GM21528 (cell line): ENCODE data around the gene STEAP1B.
"Not testable (repeated sequence)": the region's sequence is repeated elsewhere in the genome, so short reads cannot be mapped to it uniquely, and the experiment has no call there.

Experiments used
- ATAC-seq: cut with Tn5 transposase; IDR thresholded peaks from one replicate; pipeline ENCODE4 v1.9.1; 2021; ENCODE audit warnings: mild to moderate bottlenecking, moderate library complexity; ENCODE audit not compliant: unreplicated experiment, low FRiP score

Gene STEAP1B

DNA sequence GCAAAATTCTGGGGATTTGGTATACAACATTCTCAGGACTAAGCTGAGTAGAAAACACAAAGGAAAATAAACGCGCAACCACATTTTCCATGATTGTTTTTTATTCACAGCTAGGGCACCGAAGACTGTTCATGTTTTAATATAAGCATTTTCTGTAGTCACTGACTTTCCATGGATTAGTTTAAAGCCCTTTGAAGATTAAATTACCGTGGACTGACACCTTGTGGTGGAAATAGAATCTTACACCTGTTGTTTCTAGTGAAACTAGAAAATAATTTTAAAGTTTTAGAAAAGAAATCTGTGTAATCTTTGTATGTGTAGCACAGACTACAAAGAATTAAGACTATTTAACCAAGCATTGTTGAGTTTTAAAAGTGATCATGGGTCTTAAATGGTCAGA lies 1.3 kb upstream of the STEAP1B start:
- ATAC-seq: not testable (repeated sequence)

DNA sequence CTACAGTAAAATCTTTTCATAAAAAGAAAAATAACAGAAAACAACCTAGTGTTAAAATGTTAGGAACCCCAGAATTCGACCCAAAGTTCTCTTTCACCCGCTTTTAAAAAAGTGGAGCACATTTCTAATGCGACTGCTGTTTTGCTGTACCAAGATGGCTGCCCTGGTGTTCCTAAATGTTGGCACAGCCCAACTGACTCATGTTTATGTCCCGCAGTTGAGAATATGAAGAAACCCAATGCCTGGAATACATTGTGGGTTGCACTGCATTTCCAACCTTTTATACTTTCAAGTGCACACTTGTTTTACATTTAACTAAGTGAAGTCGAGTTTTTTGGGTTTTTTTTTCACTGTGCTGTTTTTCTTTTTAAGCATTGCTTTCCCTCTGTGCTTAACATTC lies 944 bp downstream of the STEAP1B start:
- no peak for ATAC-seq

DNA sequence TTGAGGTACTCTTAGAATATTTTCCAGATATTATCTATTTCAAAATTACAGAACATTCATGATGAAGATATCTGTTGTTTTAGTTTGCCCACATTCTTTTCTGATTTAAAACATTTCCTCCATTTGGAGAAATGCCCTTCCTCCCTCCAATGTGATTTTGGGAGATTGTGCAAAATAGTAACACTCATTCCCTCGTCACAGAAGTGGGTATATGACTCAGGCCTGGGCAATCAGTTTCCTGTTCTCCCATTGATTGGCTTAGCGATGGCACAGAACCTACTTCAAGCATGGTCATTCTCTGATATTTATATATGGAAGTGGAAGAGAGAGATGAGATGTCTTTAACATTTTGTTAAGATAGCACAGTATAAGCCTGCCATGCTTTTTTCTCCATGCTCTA lies 3.1 kb downstream of the STEAP1B start:
- not testable (repeated sequence) for ATAC-seq

DNA sequence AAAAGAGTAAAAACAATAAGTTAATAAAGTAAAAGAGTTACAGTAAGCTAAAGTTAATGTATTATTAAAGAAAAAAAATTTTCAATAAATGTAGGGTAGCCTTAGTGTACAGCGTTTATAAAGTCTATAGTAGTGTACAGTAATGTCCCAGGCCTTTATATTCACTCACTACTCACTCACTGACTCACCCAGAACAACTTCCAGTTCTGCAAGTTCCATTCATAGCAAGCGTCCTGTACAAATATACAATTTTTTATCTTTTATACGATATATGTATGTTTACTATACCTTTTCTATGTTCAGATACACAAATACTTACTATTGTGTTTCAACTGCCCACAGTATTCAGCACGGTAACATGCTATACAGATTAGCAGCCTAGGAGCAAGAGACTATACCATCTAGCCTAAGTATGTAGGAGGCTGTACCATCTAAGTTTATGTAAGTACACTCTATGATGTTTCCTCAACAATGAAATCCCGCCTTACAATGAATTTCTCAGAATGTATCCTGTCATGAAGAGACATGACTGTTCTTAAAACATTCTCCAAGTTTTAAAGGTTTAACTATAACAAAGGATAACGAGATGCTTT lies 3.6 kb downstream of the STEAP1B start:
- not testable (repeated sequence) for ATAC-seq

DNA sequence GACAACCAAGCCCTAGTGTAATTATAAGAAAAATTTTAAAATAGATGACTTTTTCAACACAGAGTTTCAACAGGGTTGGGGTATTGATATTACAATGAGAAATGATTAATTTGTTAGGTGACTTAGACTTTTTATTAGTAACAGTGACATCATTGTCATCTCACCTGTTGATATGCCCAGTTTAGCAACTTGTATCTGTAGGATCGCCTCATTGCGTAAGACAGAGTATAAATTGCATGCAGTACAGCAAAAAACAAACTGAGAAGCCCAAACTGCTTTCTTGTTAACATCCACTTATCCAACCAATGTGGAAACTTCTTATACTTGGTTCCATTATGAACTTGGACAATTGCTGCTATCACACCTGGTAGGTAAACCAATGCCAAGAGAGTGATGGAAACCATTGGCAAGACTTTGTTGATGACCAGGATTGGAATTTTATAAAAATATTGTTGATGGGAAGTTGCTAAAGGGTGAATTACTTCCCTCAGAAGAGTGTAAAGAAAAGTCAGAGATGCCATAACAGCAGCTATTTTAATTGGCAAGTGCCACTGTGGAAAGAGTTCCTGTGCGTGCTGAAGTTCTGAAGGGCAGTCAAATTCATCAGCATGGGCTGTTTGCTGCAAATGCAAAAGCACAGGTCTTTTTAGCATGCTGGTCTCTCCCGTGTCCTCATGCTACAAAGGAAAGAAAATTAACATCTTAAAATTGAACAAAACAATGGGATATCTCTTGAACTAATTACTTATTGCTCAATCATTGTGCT lies 6.6 kb downstream of the STEAP1B start:
- not testable (repeated sequence) for ATAC-seq

DNA sequence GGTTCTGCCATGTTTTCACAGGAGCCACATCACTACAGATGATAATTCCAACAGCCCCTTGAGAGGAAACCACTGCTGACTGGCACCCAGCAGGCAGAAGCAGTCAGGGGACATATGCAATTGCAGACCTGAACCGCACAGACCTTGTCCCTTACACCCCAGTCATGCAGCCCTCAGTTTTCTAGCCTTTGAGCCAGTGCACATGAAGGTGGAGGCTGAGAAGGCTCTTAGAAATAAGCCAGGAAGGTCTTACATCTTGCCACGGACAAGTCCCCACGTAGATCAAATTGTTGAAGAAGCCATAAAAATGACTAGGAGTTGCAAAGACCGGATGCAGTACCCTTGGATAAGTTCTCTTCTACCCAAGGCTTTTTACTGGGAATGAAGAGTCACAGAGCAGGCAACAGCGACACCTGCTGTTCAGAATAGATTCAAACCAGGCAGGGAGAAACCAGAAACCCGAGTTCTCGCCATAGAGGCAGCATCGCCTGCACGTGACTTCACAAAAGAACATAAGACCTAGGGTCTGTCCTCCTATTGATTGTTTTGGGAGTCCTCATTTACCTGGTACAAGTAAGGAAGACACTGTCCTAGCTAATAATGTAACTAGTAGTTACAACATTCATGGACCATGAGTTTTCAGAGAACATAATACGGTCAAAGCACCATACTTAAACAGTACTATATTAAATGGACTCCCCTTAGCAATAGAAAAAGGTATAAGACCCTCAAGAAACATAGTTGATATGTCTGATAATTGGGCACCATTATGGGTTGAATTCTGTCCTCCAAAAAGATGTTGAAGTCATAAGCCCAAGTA lies 11.1 kb downstream of the STEAP1B start:
- peak; percentile 84 for ATAC-seq

DNA sequence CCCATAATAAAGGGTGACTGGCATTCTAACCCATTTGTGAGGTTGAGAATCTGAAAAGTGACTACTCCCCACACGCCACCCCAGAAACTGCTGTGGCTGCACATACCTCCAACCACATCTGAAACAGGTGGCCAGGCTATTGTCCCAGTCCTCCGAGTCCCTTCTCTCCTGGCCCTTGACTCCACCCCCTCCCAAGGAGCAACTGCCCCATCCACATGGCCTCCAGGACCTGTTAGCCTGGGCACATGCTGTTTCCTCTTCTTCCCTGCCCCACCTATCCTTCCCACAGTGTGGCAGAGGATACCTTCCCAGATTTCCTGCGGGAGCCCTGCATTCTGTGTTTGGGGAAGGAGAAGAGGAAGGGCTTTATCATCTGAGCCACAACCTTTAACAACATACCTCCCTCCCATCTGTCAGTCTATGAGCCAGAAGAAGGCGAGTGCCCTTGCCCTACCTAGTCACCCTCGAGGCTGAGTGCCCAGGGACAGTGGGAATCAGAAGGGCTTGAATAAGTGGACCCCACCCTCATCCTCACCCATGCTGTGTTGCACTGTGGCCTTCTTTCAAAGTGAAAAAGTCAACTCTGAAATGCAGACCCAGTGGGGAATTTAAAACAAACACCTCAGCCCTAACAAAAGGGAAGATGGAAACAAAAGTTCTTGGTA lies 11.9 kb downstream of the STEAP1B start:
- ATAC-seq: no peak

DNA sequence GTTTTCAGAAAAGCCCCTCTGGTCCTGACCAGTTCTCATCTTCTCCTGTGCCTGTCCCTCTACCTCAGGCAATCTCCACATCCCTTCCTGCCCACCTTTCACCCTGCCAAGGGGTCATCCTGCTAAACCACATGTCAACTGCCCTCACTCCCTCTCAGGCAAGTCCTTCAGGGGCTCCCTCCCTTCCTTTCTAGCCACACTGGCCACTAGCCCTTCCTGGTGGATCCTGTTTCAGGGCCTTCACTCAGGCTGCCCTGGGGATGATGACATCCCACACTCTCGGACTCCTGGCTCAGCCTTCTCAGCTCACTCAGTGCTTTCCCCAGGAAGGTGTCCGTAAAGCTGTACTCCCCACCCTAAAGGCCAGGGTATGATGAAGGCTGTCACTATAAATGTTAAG lies 13.4 kb downstream of the STEAP1B start:
- ATAC-seq: no peak

DNA sequence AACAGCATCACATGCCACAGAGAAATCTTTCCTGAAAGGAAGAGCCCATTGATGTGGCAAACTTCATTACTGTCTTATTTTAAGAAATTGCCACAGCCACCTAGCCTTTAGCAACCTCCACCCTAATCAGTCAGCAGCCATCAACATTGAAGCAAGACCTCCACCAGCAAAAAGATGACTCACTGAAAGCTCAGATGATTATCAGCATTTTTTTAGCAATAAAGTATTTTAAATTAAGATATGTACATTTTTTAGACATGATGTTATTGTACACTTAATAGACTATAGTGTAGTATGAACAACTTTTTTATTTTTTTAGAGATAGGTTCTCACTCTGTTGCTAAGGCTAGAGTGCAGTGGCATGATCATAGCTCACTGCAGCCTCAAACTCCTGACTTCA lies 14.8 kb downstream of the STEAP1B start:
- no peak for ATAC-seq

DNA sequence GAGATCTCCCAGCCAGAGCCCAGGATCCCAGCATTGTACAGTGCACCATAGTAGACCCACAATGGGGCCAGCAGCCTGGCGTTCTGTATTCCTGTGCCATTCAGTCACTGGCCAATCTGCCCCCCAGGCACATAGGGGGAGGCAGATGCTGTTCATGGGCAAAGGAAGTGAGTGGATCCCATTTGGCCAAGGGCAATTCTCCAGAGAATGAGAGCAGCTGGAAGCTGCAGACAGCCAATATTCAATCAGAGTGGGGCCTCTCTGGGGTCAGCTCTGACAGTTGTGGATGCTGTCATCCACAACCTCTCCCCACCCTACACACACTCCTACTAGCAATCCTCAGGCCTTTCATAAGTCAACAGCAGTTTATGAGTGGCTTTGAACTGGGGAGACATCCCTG lies 17.5 kb downstream of the STEAP1B start:
- no peak for ATAC-seq

DNA sequence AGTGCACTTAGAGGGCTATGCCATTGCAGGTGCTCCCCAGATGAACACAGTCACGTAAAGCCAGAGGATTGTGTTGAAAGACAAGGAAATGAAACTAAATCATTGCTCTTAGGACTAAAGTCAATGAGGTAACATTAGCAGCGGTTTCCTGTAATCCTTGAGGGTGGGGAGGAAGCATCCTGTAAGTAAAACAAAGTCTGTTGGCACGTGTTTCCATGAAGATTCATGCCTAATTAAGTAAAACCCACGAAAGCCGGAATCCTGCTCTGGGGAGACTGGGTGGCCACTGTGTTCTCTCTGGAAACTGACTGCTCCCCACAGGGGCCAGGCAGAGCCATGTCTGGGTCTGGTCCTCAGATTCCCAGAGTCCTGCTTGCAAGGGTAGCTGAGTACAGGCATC lies 18.3 kb downstream of the STEAP1B start:
- no peak for ATAC-seq

DNA sequence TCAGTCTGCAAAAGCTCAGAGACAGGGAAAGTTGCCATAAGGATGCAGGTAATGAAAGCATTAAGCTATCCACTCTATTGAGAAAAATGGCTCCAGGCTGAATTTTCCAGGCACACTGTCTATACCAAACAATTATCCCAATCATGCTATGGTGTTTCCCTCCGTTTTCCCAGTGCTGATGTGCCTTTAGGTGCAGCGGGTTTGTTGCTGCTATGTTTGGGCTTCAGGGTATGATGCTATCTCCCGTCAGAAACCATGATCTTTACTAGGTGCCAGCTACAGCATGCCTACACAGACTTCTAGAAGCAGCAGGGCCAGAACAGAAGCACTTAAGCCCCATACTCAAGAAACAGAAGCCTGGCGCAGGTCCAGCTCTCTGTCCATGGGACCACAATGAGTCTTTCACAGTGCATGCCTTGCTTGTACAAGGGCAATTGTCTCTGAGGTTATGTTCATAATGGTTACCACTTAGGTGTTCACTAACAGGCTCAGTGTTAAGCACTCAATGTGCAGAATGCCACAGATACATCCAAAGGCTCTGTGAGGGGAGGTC lies 19.4 kb downstream of the STEAP1B start:
- no peak for ATAC-seq

DNA sequence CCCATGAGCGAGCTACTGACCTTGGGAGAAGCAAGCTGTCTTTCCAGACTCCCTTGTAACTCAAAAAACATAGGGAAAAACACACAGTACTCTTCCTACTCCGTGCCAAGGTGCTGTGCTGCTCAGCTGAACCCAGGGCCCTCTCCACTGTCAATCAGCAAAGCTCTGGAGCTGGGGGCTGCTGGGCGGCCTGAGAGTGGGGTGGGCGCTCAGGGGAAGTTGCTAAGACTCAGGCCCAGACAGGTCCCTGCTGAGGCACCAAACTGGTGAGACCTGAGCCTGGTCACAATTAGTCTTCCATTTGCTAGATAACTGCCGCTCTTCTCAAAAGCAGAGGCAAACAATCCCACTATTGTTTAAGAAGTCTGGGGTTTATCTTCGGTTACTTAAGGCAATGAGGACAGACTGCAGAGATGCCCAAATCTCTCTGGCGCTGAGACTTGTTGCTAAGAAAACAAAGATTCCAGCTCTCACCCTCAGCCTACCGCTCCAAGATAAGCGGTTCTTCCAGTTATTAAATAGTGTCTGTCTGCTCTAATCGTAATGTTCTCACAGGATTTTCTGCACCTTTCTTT lies 22.0 kb downstream of the STEAP1B start:
- ATAC-seq: no peak

DNA sequence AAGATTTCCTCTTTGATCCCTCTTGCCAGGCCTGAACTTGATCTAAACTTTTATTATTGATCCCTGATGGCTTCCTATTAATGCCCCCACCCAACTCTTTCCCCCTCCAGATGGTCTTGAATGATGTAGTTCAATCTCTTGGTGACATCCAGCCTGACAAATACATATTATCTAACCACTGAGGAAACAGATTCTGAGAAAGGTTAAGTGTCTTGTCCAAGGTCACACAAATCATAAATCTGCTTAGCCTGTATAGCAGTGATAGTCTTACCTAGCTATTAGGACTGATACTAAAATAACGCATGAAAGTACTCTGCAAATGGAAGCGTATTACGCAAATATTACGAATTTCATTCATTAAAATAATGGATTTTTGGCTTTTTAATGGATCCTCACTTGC lies 22.7 kb downstream of the STEAP1B start:
- ATAC-seq: no peak

DNA sequence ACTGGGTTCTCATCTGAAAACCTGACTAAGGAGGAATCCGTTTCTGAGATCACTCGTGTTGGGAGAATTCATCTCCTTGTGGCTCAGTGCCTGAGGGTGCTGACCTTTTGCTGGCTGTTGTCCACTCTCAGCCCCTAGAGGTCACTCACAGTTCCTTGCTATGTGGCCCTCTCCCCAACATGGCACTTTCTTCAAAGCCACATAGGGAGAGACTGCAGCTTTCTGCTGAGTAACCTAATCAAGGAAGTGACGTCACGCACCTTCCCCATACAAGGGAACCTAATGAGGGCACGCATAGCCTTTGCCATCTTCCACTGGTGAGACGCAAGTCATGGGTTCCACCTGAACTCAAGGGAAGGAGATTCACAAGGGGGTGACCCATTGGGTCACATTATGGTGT lies 23.2 kb downstream of the STEAP1B start:
- no peak for ATAC-seq

DNA sequence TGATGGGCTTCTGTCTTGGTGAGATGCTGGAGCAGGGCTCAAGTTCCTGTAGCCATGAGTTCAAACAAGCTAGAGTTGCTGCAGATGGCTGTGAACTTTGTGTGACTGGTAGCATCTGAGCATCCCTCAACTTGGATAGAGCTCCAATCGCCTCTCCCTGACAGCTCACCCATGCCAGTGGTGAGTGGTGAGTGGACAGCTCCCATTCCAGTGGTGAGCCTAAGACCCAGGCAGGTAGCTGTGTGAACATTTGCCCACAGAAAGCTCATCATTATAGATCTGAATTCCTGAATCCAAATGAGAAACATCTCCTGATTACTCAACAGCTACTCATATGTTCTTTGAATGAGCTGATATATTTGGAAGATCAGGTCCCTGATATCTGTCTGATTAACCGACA lies 25.3 kb downstream of the STEAP1B start:
- no peak for ATAC-seq

DNA sequence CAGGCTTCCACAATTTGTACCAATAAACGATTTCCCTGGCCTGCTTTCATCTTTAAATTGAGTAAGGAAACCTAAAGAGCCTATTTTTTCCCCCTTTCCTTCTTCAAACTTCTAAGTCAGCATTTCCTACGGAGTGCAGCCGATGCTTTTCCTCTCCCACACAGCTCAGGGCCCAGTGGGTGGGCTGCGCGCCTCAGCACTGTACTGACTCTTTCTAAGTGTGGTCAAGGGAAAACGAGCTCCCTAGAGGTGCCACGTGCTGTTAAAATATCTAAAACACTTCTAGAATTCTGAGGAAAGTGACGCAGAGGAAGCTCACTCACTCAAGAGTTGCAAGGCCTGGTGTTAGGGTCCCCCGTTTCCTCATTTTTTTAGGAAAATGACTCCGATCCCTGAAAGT lies 29.0 kb downstream of the STEAP1B start:
- no peak for ATAC-seq

DNA sequence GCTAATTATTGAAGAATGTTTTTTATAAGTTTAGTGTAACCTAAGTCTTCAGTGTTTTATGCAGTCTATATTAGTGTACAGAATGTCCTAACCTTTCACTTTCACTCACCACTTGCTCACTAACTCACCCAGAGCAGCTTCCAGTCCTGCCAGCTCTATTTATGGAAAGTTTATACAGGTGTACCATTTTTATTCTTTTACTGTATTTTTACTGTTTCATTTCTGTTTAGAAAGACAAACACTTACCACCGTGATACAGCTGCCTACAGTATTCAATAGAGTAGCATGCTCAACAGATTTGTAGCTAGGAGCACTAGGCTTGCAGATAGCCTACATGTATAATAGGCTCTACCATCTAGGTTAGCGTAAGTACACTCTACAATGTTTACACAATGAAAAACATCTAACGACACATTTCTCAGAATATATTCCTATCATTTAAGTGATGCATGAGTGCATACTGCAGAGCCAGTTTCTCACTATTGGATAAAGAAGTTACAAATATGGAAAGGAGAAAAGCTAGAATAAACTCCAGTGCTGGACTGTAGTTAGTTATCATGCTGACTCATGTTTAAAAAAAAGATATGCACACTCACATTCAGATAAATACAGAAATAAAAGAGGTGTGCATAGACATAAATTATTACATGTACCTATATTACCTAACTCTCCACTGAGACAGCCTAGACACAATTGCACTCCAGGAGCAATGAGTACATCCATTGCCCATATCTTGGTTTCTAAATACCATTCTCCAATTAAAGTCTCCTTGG lies 30.4 kb downstream of the STEAP1B start:
- ATAC-seq: no peak

DNA sequence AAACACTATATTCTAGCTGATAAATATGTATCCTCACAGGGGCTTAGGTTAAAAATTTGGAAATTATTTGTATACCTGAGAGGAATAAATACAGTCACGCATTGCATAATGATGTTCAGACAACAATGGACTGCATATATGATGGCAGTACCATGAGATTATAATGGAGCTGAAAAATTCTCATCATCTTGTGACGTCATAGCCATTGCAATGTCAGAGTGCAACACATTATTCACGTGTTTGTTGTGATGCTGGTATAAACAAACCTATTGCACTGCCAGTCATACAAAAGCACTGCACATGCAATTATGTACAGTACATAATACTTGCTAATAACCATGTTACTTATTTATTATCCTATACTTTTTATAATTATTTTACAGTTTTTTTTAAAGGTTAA lies 31.4 kb downstream of the STEAP1B start:
- ATAC-seq: no peak

DNA sequence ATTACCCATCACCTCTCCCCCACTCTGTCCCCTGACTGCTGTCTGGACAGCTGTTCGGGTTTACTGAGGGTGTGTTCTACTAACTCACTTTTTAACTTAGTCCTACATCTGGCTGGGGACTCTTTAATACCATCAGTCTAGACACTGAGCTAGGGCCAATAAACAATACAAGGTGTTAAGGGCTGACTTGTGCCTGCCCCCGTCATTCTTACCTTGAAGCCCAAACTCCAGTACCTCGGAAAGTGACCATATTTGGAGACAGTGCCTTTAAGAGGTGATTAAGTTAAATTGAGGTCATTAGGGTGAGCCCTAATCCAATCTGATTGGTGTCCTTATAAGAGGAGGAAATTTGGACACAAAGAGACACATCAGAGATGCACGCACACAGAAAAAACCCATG lies 35.7 kb downstream of the STEAP1B start:
- no peak for ATAC-seq
